ENCODE data around the gene ALDH1L1. TPM values are rescaled to one million over a fixed set of nuclear protein-coding genes. Genes with fewer than 3 reads are reported as not detected.

The ALDH1L1 gene
- total and polyA plus RNA-seq, 9 of the 15 experiments (the other 6 are each of a cell fraction or from before 2014, with no cell fraction given) = 0.06 to 1.9 (median 0.57) TPM; not detected in 1

GRCh38 chr3:126117212-126117611 lies 63.2 kb downstream of the ALDH1L1 start:
- Histone ChIP-seq H3K4me2 (ENCODE audit: insufficient read depth, low read length) (no peak overlapping the region), H4K20me1 (replicated peaks; ENCODE audit: control insufficient read depth, insufficient read depth, low read length) (no peaks in the 10 kb centered on the region), H3K4me1 (replicated peaks in 1 of 2; ENCODE audit: control insufficient read depth in 2 of 2, insufficient read depth in 2 of 2, low read length in 2 of 2) (no peaks in the 10 kb centered on the region), H3K79me2 (ENCODE audit: control insufficient read depth, insufficient read depth, low read length) (no peaks in the 10 kb centered on the region), H3K9me3 (replicated peaks; ENCODE audit: control insufficient read depth, insufficient read depth, low read depth, low read length) (no peaks in the 10 kb centered on the region), H3K27me3 (ENCODE audit: control insufficient read depth in 2 of 2, insufficient read depth in 2 of 2, low read length in 2 of 2) (peaks cover 2 to 18% of the 10 kb centered on the region in 2 experiments; a peak in 3 of 5 replicates), H3K9me1 (ENCODE audit: control insufficient read depth, insufficient read depth, low read length) (no peaks in the 10 kb centered on the region), H3K27ac (ENCODE audit: extremely low read depth, low read depth, low read length) (no peak overlapping the region), H3K4me3 (no peak overlapping the region), H3K36me3 (ENCODE audit: control insufficient read depth, insufficient read depth, low read length) (no peaks in the 10 kb centered on the region), H2AFZ (ENCODE audit: low read depth, low read length) (no peak overlapping the region), H3K9ac (ENCODE audit: insufficient read depth in 1 of 2, low read depth in 2 of 2, low read length in 2 of 2) (no peak overlapping the region)
- 14% methylated on average over 3 of the region's 3 CpGs for WGBS (ENCODE audit: insufficient coverage, low coverage, missing lambda C conversion rate)
- no peak for ATAC-seq
- no TSS peak for BruUV-seq (replicated peaks)
- in situ Hi-C loops (cut with MboI) (no loop called here), intact Hi-C loops (cut with micrococcal nuclease) (no loop called here)
- FAIRE-seq = no peak
- no peak for DNase-seq (ENCODE audit: extremely low read depth in 1 of 4, low spot score in 3 of 4)
- ChIA-PET POLR2A (no interaction called here), CTCF (ENCODE audit: low intra/inter-chr PET ratio) (no interaction called here)
- TF ChIP-seq ZC3H8 (IDR thresholded peaks at IDR 0.05) (no peak), NFXL1 (CRISPR knock-in tag; IDR thresholded peaks at IDR 0.05) (no peak), ESRRA (IDR thresholded peaks at IDR 0.05; ENCODE audit: borderline replicate concordance, low read depth) (no peak), ZBTB26 (CRISPR knock-in tag; IDR thresholded peaks at IDR 0.05) (no peak), VEZF1 (CRISPR knock-in tag; IDR thresholded peaks at IDR 0.05) (no peak), PTRF (tag; IDR thresholded peaks at IDR 0.05) (no peak), CC2D1A (IDR thresholded peaks at IDR 0.05) (no peak), ZNF395 (CRISPR knock-in tag; IDR thresholded peaks at IDR 0.05) (no peak), TBP (optimal IDR thresholded peaks at IDR 0.05; ENCODE audit: low read depth, low read length) (no peak), THAP12 (CRISPR knock-in tag; IDR thresholded peaks at IDR 0.05) (no peak)
- TF ChIP-seq, protein P1, sequence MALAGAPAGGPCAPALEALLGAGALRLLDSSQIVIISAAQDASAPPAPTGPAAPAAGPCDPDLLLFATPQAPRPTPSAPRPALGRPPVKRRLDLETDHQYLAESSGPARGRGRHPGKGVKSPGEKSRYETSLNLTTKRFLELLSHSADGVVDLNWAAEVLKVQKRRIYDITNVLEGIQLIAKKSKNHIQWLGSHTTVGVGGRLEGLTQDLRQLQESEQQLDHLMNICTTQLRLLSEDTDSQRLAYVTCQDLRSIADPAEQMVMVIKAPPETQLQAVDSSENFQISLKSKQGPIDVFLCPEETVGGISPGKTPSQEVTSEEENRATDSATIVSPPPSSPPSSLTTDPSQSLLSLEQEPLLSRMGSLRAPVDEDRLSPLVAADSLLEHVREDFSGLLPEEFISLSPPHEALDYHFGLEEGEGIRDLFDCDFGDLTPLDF (CRISPR knock-in tag; IDR thresholded peaks at IDR 0.05) = no peak
- TF ChIP-seq, protein P2, sequence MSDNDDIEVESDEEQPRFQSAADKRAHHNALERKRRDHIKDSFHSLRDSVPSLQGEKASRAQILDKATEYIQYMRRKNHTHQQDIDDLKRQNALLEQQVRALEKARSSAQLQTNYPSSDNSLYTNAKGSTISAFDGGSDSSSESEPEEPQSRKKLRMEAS (CRISPR knock-in tag; IDR thresholded peaks at IDR 0.05) = no peak
